HG02973 (cell line): Measurements from ENCODE around the gene SYNE2.

Source experiments
- ATAC-seq: cut with Tn5 transposase; IDR thresholded peaks from one replicate; pipeline ENCODE4 v1.9.1; 2021; ENCODE audit warnings: moderate library complexity; ENCODE audit not compliant: unreplicated experiment

The SYNE2 gene

GRCh38 chr14:64212666-64213065 lies 359.9 kb downstream of the SYNE2 start:
- no peak for ATAC-seq

- ATAC-seq: no peak
Observed at GRCh38 chr14:64213086-64213485, 360.3 kb downstream of the SYNE2 start.

- ATAC-seq: no peak
Observed at GRCh38 chr14:64213853-64214570, 361.2 kb downstream of the SYNE2 start.

- no peak for ATAC-seq
Observed at GRCh38 chr14:64215274-64215673, 362.5 kb downstream of the SYNE2 start.

- no peak for ATAC-seq
Observed at GRCh38 chr14:64215978-64216377, 363.2 kb downstream of the SYNE2 start.

GRCh38 chr14:64217308-64217707 lies 364.5 kb downstream of the SYNE2 start:
- ATAC-seq: no peak

GRCh38 chr14:64217834-64218233 lies 365.0 kb downstream of the SYNE2 start:
- ATAC-seq: no peak

GRCh38 chr14:64218344-64219240 lies 365.8 kb downstream of the SYNE2 start:
- ATAC-seq: no peak

GRCh38 chr14:64220056-64220455 lies 367.3 kb downstream of the SYNE2 start:
- no peak for ATAC-seq

GRCh38 chr14:64220466-64220865 lies 367.7 kb downstream of the SYNE2 start:
- ATAC-seq: no peak

GRCh38 chr14:64221391-64222003 lies 368.7 kb downstream of the SYNE2 start:
- no peak for ATAC-seq

- ATAC-seq: no peak
Observed at GRCh38 chr14:64225151-64225757, 372.4 kb downstream of the SYNE2 start.

GRCh38 chr14:64227856-64228255 lies 375.1 kb downstream of the SYNE2 start:
- no peak for ATAC-seq

GRCh38 chr14:64229489-64229888 lies 376.7 kb downstream of the SYNE2 start:
- ATAC-seq: no peak

- ATAC-seq: no peak
Observed at GRCh38 chr14:64232095-64232838, 379.5 kb downstream of the SYNE2 start.

- no peak for ATAC-seq
Observed at GRCh38 chr14:64232944-64233343, 380.1 kb downstream of the SYNE2 start.

GRCh38 chr14:64233531-64234190 lies 380.9 kb downstream of the SYNE2 start:
- no peak for ATAC-seq

- no peak for ATAC-seq
Observed at GRCh38 chr14:64234877-64235651, 382.3 kb downstream of the SYNE2 start.
